Stimulated activated CD4-positive, alpha-beta T cell treated with anti-CD3 and anti-CD28 coated beads, Interleukin-1b, Interleukin-23, amount 100 ng/mL, for 1 hour (primary cell): ENCODE measurements around the gene PRSS38.

Experiments used
- DNase-seq, 2 donors: peaks; one replicate each; pipeline ENCODE4 v3.0.0-alpha.2; 2020; ENCODE audit warnings: low read depth in 2 of 2

Gene PRSS38

GRCh38 chr1:227885648-227886502 is 70.4 kb downstream of the PRSS38 start:
- DNase-seq = no peak

DNA sequence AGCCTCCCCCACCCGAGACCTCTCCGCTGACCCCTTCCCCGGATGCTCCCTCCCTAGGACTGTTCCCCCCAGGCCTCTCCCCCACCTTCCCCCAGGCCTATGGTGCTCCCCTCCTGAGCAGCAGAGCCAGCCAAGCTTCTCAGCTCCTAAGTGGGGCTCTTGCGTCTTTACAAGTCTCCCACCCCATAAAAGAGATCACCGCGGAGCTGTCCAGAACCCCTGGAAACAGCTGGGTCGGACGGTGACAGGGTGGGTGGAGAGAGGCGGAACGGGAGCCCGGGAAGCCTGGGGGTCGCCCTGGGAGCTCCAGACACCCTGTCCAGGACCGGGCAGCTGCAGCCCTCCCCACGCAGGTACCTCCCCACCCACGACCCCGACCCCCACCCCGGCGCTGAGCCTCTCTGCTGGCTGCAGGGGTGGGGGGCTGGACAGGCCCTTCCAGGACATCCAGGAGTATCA is 71.1 kb downstream of the PRSS38 start:
- DNase-seq = no peak

DNA sequence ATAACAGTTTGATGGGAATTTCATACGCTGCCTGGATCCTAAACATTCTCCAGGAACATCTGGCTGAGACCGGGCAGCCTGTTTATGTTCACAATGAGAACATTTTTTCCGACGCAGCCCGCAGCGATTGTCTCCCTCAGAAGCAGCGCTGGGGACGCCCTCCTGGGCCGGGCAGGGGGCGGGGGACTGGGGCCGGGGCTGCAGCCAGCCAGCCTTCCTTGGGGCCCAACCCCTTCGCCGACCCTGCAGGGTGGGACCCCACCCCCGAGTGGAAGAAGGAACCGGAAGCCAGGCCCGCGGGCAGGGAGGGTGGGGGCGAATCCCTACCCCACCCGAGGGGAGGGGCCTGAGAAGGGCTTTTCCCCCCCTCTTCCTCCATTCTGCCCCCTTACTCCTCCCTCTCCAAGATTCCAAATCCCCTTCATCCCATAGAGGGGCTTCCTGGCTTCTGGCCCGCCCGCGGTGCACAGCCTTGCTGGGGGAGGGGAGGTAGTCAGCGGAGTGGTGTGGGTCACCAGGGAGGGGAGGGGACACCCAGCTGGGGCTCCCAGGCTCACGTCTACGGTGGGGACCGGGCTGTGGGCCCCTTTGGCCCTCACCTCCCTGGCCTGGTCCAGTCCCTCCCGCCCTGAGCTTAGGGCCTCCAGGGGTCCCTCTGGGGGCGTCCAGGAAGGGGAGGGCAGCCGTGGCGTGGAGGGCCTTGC is 71.7 kb downstream of the PRSS38 start:
- peak in 1 of 2 donors; percentile 12 for DNase-seq

GRCh38 chr1:227887697-227888403 is 72.4 kb downstream of the PRSS38 start:
- DNase-seq = no peak

DNA sequence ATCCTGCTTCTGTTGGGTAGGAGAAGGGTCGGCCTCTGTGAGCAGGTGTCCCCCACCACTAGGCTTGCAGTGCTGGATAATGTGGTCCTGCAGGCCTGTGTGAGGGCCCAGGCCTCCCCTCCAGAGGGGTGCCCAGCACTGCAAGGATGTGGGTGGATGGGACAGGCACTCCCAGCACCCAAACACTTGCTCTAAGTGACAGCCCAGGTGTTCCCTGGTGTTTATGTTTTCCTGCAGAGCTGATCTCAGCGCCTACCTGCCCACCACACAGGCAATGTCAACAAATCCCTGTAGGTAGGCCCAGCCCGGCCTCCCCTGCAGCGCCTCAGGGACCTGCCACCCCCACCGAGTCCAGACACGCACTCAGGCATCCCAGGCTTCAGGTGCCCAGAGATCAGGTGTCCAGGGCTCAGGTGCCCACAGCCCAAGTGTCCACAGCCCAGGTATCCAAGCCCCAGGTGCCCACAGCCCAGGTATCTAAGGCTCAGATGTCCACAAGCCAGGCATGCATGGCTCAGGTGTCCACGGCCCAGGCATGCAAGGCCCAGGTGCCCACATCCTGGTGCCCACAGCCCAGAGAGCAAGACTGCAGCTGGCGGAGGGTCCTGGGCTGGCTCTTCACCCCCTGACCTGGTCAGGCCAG is 73.0 kb downstream of the PRSS38 start:
- DNase-seq = no peak

DNA sequence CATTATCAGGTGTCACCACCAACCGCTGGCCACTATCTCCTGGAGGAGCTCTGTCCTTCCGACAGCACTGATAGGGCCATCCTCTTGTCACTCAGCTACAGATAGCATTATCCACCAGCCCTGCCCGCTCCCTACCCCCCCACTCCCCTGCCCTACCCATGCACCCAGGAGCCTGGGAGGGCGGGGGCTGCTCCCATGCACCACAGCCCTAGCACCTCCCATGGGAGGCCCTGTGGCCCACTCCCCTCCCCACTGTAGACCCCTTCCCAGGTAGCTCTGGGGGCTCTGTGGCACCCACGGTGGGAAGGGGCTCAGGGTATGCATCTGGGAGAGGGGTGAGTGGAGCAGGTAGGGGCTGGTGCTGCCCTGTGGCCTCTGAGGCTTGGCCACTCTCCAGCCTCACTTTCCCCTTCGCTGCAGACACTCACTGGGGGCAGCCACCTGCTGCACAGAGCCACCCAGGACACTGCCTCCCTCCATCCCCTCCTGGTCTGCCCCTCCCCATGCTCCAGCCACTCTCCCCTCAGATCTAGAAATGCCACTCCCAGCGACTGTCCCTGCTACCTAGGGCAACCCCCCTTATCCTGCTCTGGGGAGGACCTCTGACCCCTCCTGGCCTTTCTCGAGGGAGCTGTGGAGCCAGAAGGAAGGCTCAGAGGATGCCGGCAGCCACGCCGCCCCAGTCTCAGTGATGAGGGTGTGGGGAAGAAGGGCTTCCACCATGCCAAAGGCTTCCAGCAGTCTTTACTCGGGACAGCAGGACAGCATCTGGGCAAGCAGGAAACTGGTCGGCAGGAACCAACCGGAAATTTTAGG is 73.8 kb downstream of the PRSS38 start:
- no peak for DNase-seq

- no peak for DNase-seq
These were observed 74.5 kb downstream of the PRSS38 start for GRCh38 chr1:227889863-227890405.

DNA sequence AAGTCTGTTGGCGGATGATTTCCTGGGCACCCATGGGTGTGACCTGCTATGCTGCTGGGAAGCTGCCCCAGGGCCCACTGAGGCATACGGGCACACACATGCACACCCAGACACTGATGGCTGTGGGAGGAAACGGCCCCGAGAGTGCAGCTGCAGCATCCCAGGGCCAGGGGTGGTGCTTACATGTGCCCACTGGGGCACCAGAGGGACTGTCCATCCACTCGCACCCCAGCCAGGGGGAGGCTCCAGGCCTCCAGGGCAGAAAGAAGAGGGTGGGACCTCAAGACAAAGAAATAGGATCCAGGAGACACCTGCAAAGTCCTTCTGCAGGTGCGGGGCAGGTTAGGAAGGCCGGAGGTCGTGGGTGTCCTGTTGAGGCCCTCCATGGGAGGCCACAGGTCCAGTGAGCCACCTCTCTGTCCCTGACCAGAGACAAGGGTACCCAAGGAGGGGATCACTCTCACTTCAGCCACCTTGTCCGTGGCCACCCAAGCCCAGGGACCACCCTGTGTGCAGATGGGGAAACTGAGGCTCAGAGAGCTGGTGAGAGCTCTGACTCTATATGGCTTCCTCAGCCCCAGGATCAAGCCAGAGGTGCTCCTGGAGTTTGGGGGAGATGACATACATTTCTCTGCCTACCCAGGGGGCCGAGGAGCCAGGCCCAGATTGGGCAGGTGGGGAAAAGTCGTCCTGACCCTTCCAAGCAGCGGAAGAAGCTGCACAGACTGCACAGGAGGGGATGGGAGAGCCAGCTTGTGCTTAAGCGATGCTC is 75.2 kb downstream of the PRSS38 start:
- DNase-seq = no peak

DNA sequence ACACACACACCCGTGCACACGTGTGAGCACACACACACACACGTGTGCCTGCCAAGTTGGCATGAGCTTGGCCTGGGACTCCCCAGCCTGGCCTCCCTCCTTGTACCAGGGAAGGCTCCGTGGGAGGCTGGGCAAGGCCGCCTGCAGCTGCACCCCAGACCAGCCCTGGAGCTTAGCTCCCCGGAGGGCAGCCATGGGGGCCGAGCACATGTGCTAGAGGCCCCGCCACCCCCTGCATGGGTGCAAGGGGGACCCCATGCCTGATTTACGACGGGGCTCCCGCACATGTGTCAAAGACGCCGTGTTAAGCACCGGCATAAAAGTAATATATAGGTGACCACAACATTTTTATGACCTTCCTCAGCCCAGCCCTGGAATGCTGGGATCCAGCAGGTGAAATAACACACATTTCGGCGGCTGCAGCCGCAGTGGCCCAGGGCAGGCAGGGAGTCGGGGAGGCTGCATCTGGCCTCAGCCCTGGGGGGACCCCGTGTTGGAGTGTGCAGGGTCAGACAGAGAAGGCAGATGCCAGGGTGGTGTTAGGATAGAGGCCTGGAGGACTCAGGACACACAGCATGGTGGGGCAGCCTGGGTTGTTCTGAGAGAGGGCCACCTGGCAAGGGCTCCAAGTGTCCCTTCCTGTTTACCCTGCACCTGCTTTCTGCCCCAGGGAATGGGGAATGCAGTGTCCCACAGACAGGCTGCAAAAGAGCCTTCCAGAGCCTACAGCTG is 75.9 kb downstream of the PRSS38 start:
- no peak for DNase-seq

GRCh38 chr1:227891955-227892488 is 76.5 kb downstream of the PRSS38 start:
- no peak for DNase-seq

DNA sequence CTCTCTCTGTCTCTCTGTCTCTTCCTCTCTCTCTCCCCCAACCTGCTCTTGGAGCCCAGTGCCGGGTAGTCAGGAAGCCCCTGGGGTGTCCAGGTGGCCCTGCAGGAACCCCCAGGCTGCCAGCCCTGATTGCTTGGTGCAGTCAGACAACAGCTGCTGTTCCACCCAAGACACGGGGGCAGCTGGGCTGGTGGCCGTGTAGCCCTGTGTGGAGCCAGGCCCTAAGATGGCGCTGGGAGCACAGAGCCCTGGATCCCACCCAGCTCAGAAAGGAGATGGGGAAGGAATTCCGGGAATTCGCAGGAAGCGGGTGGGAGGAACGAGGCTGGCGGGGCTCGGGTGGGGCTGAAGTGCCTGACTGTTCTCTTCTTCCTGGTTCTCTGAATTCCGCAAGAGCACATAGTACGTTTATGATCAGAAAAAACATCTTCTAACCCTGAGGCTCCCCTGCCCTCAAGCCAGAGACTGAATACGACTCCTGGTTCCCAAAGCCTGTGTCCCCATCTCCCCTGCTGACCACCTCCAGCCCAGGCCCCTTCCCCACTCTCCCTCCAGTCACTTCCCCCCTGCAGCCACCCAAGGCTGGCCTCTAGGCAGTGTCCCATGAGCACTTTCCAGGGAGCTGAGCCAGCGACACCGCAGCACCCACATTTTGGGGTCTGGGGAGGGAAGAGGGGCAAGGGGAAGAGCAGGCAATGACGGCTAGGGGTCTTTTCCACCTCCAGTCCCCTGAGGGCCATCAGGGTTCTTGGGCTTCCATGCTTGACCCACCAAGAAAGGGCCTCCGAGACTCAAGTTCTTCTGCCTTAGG is 77.2 kb downstream of the PRSS38 start:
- DNase-seq = no peak

- no peak for DNase-seq
These were observed 77.9 kb downstream of the PRSS38 start for GRCh38 chr1:227893300-227893948.

DNA sequence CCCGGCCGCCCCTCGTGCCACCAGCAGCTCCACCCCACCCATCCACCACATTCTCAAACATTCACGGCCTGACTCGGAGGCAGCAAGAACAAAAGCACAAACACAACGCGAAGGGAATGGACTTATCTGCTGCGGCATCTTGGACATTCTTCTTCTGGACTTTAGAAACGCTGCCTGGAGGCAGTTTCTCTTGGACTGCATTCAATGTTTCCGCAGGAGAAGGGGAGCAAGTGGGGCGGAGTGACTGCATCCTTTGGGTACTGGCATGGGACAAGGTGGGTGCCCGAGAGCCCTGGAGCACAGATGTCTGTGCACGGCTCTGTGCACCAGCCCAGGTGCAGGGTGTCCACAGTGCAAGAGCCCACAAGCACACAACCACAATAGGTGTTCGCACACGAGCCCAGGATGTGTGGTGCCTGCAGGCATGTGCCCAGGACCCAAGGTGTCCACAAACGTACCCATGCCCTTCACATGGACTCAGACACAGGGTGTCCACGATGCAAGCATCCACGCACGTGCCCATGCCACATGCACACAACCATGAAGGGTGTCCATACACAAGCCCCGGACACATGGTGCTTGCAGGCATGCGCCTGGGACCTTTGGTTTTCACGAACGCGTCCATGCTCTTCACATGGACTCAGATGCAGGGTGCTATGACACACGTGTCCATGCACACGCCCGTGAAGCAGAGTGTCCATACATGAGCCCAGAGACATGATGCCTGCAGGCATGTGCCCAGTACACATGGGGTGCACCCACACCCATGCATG is 78.7 kb downstream of the PRSS38 start:
- no peak for DNase-seq

DNA sequence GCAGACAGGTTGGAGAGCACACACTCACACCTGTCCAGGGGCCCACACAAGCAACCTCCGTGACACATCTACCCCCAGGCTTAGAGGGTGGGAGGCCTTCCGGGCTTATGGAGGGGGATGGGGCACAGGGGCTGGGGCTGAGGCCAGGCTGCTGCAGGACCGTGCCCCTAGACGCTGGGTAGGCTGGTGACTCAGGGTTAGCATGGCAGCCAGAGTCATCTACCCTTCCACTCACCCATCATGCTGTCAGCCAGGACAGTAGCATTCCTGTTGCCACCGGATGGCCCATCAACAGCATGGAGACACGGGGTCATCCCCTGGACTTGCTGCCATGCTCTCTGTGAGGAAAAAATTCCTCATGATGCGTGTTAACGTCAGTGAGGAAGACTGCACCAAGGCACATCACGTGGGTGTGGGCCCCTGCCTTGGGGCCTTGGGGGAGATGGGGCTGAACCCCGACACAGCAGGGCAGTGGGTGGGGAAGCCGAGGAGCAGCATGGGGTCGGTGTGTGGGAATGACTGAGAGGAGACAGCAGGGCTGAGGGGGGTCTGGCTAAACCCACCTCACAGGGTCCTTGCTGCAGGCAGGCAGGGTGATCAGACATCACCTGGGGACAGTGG is 79.5 kb downstream of the PRSS38 start:
- no peak for DNase-seq
